ENCODE results near the gene TYK2.

TYK2 gene

DNA sequence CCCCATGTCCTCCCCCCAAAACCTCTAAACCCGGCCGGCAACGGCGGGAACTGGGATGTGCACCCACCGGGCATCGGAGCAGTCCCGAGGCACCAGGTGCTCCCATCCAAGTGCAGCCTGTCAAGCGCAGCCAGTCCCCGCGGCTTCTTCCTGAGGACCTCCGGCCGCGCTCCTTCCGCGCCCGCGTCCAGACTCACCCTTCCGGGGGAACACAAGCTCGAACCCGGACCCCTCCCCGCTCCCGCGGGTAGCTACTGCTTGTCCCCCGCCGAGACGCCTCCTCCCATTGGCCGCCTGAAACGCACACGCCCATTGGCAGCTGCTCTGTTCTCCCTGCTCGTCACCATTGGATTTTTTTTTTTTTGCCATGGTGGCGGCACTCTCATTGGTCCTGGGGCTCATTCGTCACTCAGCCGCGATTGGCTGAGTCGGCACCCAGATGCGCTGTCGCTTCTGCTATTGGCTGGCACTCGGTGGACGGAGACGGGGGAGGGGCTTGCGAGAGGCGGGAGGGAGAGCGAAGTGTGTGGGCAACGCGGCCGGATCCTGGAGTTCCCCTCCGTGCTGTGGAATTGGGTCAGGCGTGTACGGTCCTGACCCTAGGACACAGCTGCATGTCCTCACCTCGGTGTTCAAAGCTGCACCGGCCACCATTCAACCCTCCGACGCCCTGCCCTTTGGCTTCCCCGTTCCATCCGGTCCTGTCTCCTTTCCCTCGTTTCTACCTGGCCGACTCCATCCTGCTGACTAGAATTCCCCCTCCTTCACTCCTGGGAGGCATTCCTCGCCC, at the start of gene TYK2:
TYK2 (minus strand) TSS at position 260 of the 790 bp plus-strand sequence. CDS start 2,166 bp downstream, outside the sequence.
- H3K36me3 ChIP-seq: peaks cover 22 to 26% (median 23%) of the 10 kb centered on the region in 11 experiments
- peak within 1 kb of the TSS; percentile 78 to 98 (median 91) for H3K4me3 ChIP-seq
- H3K9ac ChIP-seq: peak within 1 kb of the TSS; percentile 81 to 93 (median 88)
- H3K27ac ChIP-seq: peak within 1 kb of the TSS; percentile 72 to 89 (median 81)
- H3K27me3 ChIP-seq: no peaks in the 10 kb centered on the region
- H3K4me2 ChIP-seq: peak within 1 kb of the TSS; percentile 85 to 98 (median 96)
- no peaks in the 10 kb centered on the region for H3K9me3 ChIP-seq (replicated peaks in 1 of 11)
- no peak for TF ChIP-seq Cebpa-rat (IDR thresholded peaks at IDR 0.05)
- no peaks in the 10 kb centered on the region for H4K20me1 ChIP-seq
- peaks cover 16 to 32% (median 18%) of the 10 kb centered on the region in 10 experiments for H3K4me1 ChIP-seq

GRCh38 chr19:10428996-10429381, 48.6 kb upstream of the TYK2 start:
- Histone ChIP-seq H4K20me1 (peaks cover 0 to 82% (median 7%) of the 10 kb centered on the region in 11 experiments; a peak in 8 of 22 replicates), H3K9me3 (replicated peaks in 1 of 11) (no peaks in the 10 kb centered on the region), H3K27me3 (peaks cover 0 to 13% (median 0%) of the 10 kb centered on the region in 11 experiments; a peak in 4 of 22 replicates), H3K9ac (peak overlapping the region in 2 of 11 experiments; percentile 8 to 55; a peak in 4 of 22 replicates), H3K4me1 (peaks cover 83 to 100% (median 97%) of the 10 kb centered on the region in 10 experiments), H3K27ac (peak overlapping the region in 4 of 11 experiments; percentile 65 to 81 (median 70); a peak in 9 of 22 replicates), H3K36me3 (no peaks in the 10 kb centered on the region), H3K4me2 (peak overlapping the region; percentile 82 to 100 (median 98)), H3K4me3 (no peak overlapping the region)
- no peak for TF ChIP-seq Cebpa-rat (IDR thresholded peaks at IDR 0.05)

- H3K4me3 ChIP-seq: no peak overlapping the region
- H3K9me3 ChIP-seq (replicated peaks in 1 of 11): no peaks in the 10 kb centered on the region
- H3K27ac ChIP-seq: peak overlapping the region; percentile 15 to 81 (median 65); a peak in 20 of 22 replicates
- peak overlapping the region; percentile 96 to 100 (median 99) for H3K4me2 ChIP-seq
- peaks cover 0 to 83% (median 7%) of the 10 kb centered on the region in 11 experiments; a peak in 11 of 22 replicates for H4K20me1 ChIP-seq
- H3K4me1 ChIP-seq: peaks cover 85 to 100% (median 98%) of the 10 kb centered on the region in 10 experiments
- H3K27me3 ChIP-seq: peaks cover 0 to 13% (median 0%) of the 10 kb centered on the region in 11 experiments; a peak in 4 of 22 replicates
- no peaks in the 10 kb centered on the region for H3K36me3 ChIP-seq
- no peak for TF ChIP-seq Cebpa-rat (IDR thresholded peaks at IDR 0.05)
- peak overlapping the region in 4 of 11 experiments; percentile 14 to 78 (median 38); a peak in 3 of 22 replicates for H3K9ac ChIP-seq
These were observed 46.8 kb upstream of the TYK2 start for GRCh38 chr19:10427169-10427568.

DNA sequence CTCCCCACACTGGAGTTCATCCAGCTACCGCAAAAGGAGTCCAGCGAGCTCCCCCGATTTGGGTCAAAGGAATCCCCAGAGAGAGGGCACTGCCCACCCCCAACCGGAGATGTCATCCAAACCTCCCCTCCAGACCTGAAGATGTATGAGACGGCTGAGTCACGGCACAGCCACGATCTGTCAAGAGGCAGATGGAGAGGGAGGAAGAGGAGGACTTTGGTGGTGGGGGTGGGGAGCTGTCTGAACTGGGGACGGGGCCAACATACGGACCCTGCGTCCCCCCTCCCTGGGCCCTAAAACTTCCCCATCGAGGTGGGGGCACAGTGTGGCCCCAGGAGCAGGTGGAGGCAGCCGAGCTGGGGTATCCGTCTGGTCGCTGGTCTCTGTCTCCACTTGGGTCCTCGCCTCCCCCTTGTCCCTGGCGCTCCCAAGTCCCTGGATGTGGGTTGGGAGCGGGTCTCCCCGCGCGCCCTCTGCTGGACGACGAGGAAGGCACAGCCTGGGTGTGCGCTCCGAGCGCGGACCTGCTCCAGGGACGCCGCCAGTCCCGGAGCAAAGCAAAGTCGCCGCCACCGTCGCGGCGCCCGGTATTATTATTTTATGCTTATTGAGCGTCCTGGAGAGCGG, 43.8 kb upstream of the TYK2 start:
- Histone ChIP-seq H3K27ac (peak overlapping the region; percentile 54 to 81 (median 73)), H3K9ac (peak overlapping the region; percentile 53 to 80 (median 74)), H4K20me1 (peaks cover 0 to 67% (median 12%) of the 10 kb centered on the region in 11 experiments; a peak in 12 of 22 replicates), H3K9me3 (replicated peaks in 1 of 11) (no peaks in the 10 kb centered on the region), H3K4me3 (peak overlapping the region; percentile 45 to 71 (median 57)), H3K27me3 (no peaks in the 10 kb centered on the region), H3K4me2 (peak overlapping the region; percentile 96 to 100 (median 99)), H3K36me3 (no peaks in the 10 kb centered on the region), H3K4me1 (peaks cover 81 to 88% (median 82%) of the 10 kb centered on the region in 10 experiments)
- no peak for TF ChIP-seq Cebpa-rat (IDR thresholded peaks at IDR 0.05)

DNA sequence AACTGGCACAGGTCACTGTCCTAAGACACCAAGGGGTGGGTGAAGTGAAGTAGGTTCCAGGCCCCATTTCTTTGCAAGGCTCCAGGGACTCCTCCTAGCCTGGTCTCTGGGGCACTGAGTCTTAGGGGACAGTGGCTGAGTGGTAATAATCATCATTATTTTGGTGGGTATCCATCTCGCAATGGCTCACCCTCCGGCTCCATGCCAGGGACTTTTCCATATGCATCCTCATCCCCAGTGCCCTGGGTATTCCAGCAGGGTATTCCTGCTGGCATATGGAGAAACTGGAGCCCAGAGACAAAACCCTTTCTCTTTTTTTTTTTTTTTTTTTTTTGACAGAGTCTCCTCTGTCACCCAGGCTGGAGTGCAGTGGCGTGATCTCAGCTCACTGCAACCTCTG, 42.5 kb upstream of the TYK2 start:
- no peak overlapping the region for H3K4me3 ChIP-seq
- TF ChIP-seq Cebpa-rat (IDR thresholded peaks at IDR 0.05): no peak
- peak overlapping the region; percentile 90 to 100 (median 98) for H3K4me2 ChIP-seq
- no peaks in the 10 kb centered on the region for H3K9me3 ChIP-seq (replicated peaks in 1 of 11)
- peak overlapping the region in 2 of 11 experiments; percentile 6 to 88; a peak in 4 of 22 replicates for H3K27ac ChIP-seq
- H3K9ac ChIP-seq: peak overlapping the region in 2 of 11 experiments; percentile 86 to 90; a peak in 1 of 22 replicates
- H4K20me1 ChIP-seq: peaks cover 0 to 64% (median 18%) of the 10 kb centered on the region in 11 experiments; a peak in 13 of 22 replicates
- peaks cover 76 to 86% (median 80%) of the 10 kb centered on the region in 10 experiments for H3K4me1 ChIP-seq
- peaks cover 0 to 6% (median 0%) of the 10 kb centered on the region in 11 experiments; a peak in 2 of 22 replicates for H3K27me3 ChIP-seq
- no peaks in the 10 kb centered on the region for H3K36me3 ChIP-seq

- H3K4me2 ChIP-seq: peak overlapping the region; percentile 90 to 100 (median 98)
- H3K4me3 ChIP-seq: peak overlapping the region; percentile 79 to 90 (median 84)
- H3K36me3 ChIP-seq: no peaks in the 10 kb centered on the region
- peak in 9 of 11 experiments; percentile 38 to 92 (median 69); a peak in 15 of 22 replicates for TF ChIP-seq Cebpa-rat (IDR thresholded peaks at IDR 0.05)
- H3K9me3 ChIP-seq (replicated peaks in 1 of 11): no peaks in the 10 kb centered on the region
- H4K20me1 ChIP-seq: peaks cover 0 to 65% (median 22%) of the 10 kb centered on the region in 11 experiments; a peak in 13 of 22 replicates
- peaks cover 0 to 12% (median 0%) of the 10 kb centered on the region in 11 experiments; a peak in 3 of 22 replicates for H3K27me3 ChIP-seq
- peak overlapping the region in 9 of 11 experiments; percentile 17 to 90 (median 86); a peak in 13 of 22 replicates for H3K27ac ChIP-seq
- H3K9ac ChIP-seq: peak overlapping the region; percentile 77 to 93 (median 85); a peak in 20 of 22 replicates
- peaks cover 76 to 86% (median 80%) of the 10 kb centered on the region in 10 experiments for H3K4me1 ChIP-seq
These were observed 41.7 kb upstream of the TYK2 start for GRCh38 chr19:10422046-10422461.

DNA sequence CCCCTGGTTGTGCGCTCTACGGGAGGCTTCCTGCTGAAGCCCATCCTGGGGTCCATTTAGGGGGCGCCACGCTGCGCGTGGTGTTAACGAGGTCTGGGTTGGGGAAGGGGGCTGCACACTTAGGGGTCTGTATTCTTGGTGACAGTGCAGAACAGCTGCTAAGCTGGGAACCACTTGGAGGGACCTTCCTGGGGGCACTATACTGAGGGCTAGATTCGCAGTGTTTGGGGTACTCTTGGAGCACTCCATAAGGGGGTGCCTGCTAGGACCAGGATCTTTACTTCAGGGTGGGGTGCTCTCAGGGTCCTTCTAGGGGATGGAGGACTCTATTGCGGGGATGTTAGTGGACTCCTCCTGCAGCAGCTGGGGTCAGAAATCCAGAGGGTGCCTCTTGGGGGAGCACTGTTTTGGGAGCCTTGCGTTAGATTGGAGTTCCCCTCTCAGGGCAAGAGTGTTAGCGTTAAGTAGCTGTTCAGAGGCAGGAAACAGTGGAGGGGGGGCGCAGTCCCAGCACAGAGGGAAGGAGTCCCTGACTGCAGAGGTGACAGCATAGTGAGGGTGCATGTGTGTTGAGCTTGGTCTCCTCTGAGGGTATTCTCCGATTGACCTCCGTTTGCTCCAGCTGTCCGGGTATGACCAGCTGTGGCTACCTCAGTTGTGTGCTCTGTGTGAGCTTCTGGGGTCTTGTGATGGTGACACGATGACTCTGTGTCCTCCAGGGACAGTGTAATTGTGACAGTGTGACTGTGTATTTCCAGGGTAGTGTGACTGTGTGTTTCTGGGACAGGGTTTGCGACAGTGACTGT, 41.1 kb upstream of the TYK2 start:
- Histone ChIP-seq H3K27me3 (peaks cover 0 to 12% (median 0%) of the 10 kb centered on the region in 11 experiments; a peak in 3 of 22 replicates), H3K27ac (peak overlapping the region; percentile 13 to 90 (median 86); a peak in 20 of 22 replicates), H4K20me1 (peaks cover 0 to 60% (median 22%) of the 10 kb centered on the region in 11 experiments; a peak in 13 of 22 replicates), H3K4me2 (peak overlapping the region; percentile 90 to 100 (median 98)), H3K36me3 (no peaks in the 10 kb centered on the region), H3K9me3 (replicated peaks in 1 of 11) (no peaks in the 10 kb centered on the region), H3K9ac (peak overlapping the region; percentile 77 to 93 (median 85)), H3K4me1 (peaks cover 72 to 82% (median 75%) of the 10 kb centered on the region in 10 experiments), H3K4me3 (peak overlapping the region; percentile 79 to 90 (median 84))
- no peak for TF ChIP-seq Cebpa-rat (IDR thresholded peaks at IDR 0.05)

Measured in BLaER1 treated with 17β-estradiol and CSF1 and Interleukin-3, amounts not matched to agents 10 nM and 100 nM (cell line).